Bronchial epithelial cell (primary cell): ENCODE measurements around the gene MED26. TPM values are rescaled to one million over a fixed set of nuclear protein-coding genes. Genes with fewer than 3 reads are reported as not detected.
A peak's percentile ranks its signal among the peaks of the same experiment; 100 is the strongest.

Experiments used
- DNase-seq: peaks from one replicate; pipeline ENCODE4 v3.0.0-alpha.2; 2010; ENCODE audit warnings: low read depth
- FAIRE-seq: peaks from 2 replicates; lab custom pipeline; 2011; peaks lifted over from hg19 to GRCh38; lab: Jason Lieb, UNC
- H3K27me3 ChIP-seq: 2 replicates; pipeline ENCODE4 v1.5.1; 2011; ENCODE audit warnings: low read length; ENCODE audit not compliant: control insufficient read depth, insufficient read depth
- H3K36me3 ChIP-seq: 2 replicates; pipeline ENCODE4 v1.5.1; 2011; ENCODE audit warnings: low read length; ENCODE audit not compliant: control insufficient read depth, insufficient read depth
- H3K4me3 ChIP-seq: 2 replicates; pipeline ENCODE4 v1.5.1; 2011; ENCODE audit warnings: mild to moderate bottlenecking, low read depth, low read length, control low read depth
- CTCF ChIP-seq: IDR thresholded peaks from 2 replicates; pipeline ENCODE4 v1.5.1; 2011; ENCODE audit warnings: mild to moderate bottlenecking, moderate library complexity, low read length, control low read depth, inconsistent platforms; ENCODE audit not compliant: insufficient read depth, severe bottlenecking
- total RNA-seq: library from RNA; depleted of rRNA; stranded (reverse); fragments of >200 nt; gene quantifications from 2 replicates; pipeline ENCODE4 v1.2.1, GENCODE V29; 2014

Gene MED26
- total RNA-seq, 1 donor from 2014 or later, result 2.9 TPM

- Histone ChIP-seq H3K27me3 (no peaks in the 10 kb centered on the region), H3K4me3 (no peak overlapping the region), H3K36me3 (no peaks in the 10 kb centered on the region)
- FAIRE-seq, result no peak
- no peak for DNase-seq
- no peak for TF ChIP-seq CTCF
These were observed 36.9 kb downstream of the MED26 start for GRCh38 chr19:16590876-16591802.

GRCh38 chr19:16589917-16590316 is 38.1 kb downstream of the MED26 start:
- Histone ChIP-seq H3K4me3 (no peak overlapping the region), H3K27me3 (no peaks in the 10 kb centered on the region), H3K36me3 (no peaks in the 10 kb centered on the region)
- DNase-seq (no peak), FAIRE-seq (no peak)
- TF ChIP-seq CTCF, result no peak

- H3K4me3 ChIP-seq, result no peak overlapping the region
- DNase-seq (no peak), FAIRE-seq (no peak)
- no peaks in the 10 kb centered on the region for H3K36me3 ChIP-seq
- no peaks in the 10 kb centered on the region for H3K27me3 ChIP-seq
- no peak for TF ChIP-seq CTCF
These were observed 39.0 kb downstream of the MED26 start for GRCh38 chr19:16588824-16589577.

- Histone ChIP-seq H3K36me3 (no peaks in the 10 kb centered on the region), H3K27me3 (no peaks in the 10 kb centered on the region), H3K4me3 (no peak overlapping the region)
- no peak for TF ChIP-seq CTCF
- DNase-seq, result no peak
- peak; percentile 28 for FAIRE-seq
These were observed 39.9 kb downstream of the MED26 start for GRCh38 chr19:16587833-16588823.
